D341Med (cell line): ENCODE measurements around the gene PRKN.

Experiments used
- DNase-seq: peaks from one replicate; pipeline ENCODE4 v3.0.0; 2012; ENCODE audit warnings: low spot score

Gene PRKN

DNA sequence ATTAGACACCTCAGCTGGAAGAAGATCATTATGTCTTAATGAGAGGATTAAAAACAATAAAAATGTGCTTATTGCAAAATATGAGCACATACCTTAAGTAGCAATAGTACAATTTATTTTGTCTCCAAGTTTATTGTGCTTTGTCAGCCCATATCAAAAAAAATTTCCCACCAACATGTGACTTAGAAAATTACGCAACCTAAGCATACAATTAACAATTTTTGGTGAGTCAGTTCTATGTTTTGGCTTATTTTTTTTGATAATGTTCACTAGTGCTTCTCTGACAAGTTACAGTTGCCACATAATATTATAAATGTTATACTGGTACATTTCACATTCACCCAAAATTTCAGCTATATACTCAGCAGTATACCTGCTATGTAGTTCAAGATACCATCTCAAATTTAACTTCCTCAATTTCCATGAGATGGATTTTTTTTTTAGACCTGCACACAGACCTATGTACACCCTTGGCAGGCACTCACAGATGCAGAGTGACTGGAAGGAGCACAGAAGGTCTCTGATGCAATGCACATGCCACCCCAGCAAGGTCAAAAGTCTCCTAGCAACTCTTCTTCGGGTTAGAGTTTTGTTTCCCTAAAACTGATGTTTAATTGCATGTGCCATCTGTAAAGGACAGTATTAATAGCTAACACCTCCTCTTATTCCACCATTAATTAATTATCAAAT is 112.4 kb downstream of the PRKN start:
- DNase-seq, result no peak

DNA sequence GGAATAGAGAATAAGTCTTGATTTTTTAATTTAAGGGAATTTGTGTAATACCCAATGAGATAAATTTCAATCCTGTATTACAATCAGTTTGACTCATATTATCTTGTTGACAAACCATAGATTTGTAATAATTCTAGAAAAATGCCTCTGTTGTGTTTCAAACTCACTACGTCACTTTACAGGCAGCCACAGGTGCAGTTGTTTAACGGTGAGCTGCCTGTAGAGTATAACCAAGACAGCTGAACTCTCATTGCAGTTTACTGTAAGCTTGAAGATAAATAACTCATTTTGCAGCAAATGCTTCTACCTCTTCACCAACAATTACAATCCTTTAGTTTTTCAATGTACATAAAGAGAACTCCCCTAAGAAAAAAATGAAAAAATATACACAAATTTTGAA is 114.3 kb downstream of the PRKN start:
- no peak for DNase-seq

DNA sequence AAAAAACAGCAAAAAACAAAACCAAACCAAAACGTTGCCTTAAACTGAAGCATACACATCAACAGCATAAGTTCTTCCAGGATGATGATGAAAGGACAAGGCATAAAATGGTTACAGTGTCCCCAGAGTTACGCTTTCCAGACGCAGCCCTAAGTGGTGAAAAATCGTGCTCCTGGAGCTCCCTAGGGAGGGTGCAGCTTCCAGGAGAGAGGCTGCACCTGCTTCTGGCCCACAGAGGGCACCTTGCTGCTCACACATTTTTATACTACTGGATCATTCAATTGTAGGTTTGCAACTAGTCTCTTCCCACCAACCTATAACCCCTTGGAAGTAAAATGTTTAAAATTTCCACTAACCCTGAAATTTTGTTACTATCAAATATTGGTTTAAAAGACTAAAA is 115.0 kb downstream of the PRKN start:
- DNase-seq, result no peak

DNA sequence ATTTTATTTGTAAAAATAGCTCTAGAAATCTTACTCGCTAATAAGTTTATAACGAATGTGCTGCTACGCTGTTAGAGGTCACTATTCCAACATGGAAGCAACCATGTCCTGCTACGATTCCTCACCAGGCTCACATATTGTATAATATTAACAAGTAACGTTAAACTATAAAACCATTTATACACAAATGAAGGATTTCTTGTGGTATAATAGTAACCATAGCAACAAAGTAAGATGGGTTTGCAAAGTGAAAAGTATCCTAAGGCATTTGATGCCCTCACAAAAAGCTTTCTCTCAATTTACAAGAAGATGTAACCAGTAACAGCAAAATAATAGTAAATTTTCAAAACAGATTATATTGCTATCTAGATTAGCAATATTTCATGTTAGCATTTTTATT is 117.2 kb downstream of the PRKN start:
- no peak for DNase-seq

DNA sequence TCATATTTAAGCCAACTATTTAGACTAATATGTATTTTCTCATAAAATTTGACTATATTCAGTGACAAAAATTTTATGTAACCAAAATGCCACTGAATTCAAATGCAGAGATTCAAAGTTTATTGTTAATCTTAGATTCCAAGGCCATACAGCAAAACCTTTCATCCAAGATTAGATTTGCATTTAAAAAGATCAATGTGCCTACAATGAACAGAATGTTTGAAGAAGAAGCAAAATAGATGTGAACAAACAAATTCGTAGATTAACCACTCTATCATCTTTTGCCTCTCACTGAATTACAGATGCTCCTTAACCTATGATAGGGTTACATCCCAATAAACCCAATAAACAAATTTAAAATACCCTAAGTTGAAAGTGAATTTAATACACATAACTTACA is 121.7 kb downstream of the PRKN start:
- DNase-seq, result no peak

DNA sequence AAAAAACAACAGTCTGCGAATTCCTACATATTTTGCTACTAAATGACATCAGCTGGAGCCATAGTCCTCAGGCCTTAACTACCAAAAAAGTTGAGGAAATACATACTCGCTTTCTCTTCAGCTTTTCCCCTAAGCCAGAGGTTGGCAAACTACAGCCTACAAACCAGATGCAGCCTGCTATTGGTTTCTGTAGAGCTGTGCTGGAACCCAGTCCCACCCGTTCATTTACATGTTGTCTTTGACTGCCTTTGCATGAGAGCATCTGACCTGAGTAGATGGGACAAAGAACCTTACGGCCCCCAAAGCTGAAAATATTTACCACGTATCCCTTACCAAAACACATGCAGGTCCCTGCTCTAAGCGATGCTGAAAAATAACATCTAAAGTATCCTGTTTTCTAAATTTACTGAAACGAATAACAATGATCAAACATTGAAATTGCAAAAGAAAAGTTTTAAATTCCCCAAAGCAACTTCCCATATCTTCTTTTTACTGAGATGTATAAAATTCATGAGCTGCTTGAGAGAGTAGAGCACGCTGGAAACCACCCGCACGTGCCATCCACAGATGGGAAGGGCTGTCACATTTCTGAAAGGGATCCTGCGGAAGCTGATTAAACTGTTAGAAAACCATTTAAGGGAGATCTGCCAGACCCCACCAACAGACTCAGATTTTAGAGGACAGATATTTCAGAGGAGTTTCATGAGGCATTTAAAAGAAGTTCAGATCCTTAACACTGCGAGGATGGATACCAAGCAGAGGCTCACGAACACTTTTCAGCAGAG is 124.1 kb downstream of the PRKN start:
- DNase-seq, result no peak

DNA sequence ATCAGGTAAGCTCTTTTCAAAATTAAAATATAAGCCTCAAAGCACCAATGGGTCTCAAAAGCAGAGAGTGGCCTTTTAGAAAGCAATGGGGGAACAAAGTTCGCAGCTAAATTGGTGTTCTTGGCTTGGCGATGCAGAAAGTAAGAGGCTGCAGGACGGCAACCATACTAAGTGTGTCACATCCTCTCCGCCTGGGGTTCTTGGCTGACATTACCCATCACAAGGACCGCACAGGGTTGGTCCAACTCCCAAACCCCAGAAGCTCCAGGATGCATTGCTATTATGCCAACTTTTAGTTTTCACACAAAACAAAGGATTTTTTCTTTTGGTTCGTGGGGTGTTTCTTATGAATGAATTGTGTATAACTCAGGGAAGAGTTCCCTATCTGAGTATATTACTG is 124.8 kb downstream of the PRKN start:
- DNase-seq, result no peak

DNA sequence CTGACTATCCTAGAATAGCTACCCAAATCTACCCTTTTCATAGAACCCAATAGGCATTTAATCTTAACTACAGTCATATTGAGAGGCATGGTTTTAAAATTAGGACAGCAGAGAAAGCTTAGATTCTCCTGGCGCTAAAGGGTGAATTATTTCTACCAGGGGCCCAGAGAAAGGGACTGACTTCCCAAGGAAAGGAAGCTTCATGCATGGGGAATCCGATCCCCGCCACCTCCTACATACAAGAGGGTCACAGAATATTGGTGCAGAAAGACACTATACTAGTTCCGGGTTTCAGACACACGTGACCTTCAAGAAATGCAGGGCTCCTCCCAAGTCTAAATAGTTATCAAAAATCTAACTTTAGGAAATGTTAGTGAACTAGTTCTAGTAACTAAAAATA is 130.9 kb downstream of the PRKN start:
- DNase-seq, result no peak

DNA sequence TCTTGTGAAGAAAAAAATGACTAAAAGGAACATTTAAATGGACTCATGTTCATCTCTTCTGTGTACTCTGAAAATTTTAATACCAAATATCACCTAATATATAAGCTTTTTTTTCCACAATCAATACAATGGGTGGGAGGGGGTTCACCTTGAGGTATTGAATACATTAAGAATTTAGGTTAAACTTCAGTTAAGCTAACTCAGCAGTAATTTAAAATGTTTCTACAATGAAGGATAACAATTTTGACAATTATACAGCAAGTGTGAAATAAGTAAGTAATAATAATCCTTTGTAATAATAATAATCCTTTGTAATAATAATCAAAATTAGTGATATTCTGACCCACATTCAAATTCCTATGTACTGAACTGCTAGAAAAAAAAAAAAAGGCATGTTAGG is 136.0 kb downstream of the PRKN start:
- DNase-seq, result no peak

DNA sequence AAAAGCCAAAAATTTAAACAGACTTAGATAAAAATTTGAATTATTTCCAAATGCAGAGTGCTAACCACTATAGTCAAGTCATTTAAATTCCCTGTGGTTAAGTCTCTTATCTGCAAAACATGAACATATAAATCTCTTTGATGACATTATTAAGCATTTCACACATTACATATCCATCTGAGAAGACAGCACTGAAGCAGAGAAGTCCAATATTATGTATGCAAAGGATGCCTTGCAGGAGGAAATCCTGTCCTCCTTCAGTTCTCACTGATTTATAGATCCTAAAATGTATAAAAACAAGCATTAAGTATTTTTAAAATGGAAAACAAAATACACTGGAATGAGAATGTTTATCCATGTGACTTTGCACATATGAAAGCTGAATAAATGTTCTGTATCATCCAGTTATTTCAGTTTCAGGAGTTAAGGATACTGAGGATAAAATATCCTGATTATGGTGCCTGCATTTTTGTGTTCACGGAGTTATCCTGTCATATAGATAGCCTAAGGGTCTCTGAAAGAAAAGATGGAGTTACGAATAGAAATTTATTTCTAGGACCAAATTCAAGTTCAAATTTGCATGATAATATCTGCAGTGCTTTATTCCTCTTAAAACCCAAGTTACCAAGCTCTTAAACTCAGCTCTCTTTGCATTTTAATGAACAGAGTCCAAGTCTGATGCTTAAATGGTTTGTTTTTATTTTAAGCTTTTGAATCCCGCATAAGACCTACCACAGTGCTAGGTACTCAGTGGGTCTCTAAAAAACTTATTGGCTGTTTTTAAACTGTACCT is 145.4 kb downstream of the PRKN start:
- DNase-seq, result no peak

DNA sequence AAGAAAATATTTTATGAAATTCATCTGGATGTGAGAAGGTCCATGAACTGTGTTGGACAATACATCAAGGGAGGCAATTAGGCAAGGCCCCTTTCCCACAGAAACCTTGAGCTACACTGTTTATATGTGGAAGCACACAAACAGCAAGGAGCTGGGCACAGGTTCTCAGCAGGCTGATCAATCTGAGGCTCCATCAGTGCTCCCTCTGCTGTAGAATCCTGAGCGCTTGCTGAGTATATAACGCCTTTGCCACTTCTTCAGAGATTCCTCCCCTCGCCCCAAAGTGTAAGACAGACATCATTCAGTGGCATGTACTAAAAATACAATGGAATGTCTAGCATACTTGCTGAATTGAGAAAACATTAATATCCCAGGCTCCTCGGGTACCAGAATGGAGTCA is 146.9 kb downstream of the PRKN start:
- no peak for DNase-seq

DNA sequence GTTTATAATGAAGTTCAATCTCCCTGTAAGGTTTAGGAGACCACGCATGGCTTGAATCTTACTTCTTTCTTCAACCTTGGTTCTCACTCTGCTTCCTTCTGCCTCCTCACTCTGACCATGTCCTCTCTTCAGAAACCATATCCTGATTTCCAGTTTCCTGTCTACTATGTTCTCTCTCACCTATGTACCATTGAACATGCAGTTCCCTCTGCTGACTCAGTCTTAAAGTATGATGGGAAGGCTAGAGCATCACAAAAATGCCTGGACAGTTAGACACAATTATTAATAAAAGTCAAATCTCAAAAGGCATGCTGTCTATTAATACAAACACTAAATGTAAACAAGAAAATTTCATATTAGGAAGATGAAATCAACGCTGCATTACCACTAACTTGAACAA is 151.6 kb downstream of the PRKN start:
- no peak for DNase-seq

DNA sequence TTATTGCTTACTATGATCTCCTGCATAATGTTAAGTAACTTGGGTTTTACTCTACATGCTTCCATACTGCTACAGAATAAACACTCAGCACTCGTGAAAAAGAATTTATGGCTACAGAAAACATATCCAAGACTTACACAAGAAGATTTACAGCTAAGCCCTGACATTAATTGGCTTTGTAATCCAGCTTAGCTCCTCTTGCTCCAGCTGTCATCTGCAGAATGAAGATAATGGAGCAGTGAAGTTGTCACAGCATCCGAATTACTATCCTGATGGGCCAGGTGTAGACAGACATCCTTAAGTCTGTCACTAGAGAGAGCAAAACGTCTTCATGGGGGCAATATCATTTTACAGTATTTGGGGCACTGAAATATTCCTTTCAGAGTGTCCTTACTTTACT is 155.3 kb downstream of the PRKN start:
- peak; percentile 66 for DNase-seq

DNA sequence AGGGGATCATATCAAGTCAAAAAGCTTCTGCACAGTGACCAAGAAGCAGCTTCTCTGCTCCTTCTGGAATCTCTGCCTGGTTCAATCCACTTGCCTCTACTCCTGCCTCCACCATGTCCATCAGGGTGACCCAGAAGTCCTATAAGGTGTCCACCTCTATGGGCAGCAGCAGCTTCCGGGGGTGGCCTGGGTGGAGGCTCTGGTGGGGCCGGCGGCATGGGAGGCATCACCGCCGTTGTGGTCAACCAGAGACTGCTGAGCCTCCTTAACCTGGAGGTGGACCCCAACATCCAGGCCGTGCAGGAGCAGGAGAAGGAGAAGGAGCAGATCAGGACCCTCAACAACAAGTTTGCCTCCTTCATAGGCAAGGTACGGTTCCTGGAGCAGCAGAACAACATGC is 159.3 kb downstream of the PRKN start:
- no peak for DNase-seq

DNA sequence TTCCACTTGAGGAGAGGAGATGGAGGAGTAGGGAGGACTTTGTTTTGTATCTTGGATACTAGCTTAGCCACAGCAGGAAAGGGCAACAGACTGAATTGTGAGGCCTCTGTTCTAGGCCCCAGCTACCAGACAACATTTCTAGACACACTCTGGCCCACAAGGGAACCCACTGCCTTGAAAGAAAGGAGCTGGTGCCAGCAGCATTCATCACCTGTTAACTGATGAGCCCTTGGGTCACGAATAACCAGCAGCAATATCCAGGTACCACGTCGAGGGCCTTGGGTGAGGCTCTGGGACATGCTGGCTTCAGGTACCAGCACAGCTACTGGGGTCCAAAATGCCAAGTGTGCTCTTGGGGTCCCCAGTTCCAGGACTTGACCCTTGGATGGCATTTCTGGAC is 165.5 kb downstream of the PRKN start:
- DNase-seq, result no peak

DNA sequence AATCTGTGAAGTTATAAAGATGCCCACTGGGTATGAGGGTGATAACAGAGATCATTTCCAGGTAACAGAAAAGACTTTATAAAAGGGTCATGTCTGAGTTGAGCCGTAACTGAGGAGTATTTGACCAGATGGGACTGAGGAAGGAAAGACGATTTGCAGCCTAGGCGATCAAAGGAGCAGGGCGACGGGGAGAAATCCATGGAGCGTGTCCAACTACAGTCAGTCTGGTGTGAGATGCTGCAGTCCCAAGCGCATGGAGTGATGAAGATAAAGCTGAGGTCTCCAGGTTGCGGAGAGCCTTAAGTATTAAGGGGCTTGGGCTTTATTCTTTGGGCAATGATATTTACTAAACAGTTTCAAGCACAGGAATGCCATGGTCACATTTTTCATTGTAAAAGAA is 166.7 kb downstream of the PRKN start:
- DNase-seq, result no peak

DNA sequence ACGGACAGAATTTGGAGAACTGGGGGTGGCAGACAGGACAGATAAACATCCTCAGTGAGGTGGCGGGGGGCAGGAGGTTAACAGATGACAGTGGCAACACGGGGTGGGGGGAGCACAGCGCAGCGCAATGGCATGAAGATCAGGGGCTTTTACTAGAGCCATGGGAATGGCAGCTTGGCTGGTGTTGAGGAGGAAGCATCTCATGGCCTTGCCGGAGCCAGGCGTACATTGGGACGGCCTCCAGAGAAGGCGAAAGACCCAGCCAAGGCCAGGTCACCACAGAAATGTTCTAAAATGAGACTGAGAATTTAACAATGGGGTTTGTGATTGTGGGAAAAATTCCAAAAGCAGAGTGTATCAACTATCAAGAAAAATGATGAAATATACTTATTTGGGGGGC is 173.0 kb downstream of the PRKN start:
- no peak for DNase-seq

DNA sequence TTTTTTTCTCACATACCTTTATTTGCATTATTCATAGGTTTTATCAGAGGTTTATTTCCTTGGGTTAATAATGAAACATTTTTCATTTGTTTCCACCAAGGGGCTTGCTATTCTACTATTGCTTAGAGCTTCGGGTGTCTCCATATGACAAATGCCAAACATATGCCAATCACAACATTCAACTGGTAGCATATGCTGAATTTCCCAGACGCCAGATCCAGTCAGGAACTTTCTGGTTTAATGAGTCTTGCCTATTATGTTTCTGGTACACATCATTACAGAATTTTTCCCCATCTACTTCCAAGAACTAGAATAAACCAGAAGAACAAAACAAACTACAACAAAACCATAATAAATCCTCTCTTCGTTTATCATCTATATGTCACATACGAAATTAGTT is 180.7 kb downstream of the PRKN start:
- DNase-seq, result no peak

DNA sequence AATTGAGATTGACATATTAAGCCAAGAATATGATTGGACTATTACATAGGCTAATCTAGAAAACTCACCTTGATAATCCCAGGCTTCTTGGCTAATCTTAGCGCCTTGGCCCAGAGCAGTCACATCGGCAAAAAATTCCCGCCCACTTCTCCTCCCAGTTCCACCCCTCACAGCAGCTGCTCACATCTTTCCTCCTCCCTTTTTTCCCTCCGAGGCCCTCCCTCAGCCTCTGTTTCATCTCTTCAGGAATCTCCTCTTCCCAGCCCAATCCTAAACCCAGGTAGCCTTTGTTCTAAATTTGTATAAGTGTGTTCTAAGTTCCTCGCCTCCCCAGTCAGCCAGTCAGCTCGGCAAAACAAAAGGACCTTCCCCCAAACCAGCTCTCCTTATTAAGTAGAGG is 184.3 kb downstream of the PRKN start:
- no peak for DNase-seq

DNA sequence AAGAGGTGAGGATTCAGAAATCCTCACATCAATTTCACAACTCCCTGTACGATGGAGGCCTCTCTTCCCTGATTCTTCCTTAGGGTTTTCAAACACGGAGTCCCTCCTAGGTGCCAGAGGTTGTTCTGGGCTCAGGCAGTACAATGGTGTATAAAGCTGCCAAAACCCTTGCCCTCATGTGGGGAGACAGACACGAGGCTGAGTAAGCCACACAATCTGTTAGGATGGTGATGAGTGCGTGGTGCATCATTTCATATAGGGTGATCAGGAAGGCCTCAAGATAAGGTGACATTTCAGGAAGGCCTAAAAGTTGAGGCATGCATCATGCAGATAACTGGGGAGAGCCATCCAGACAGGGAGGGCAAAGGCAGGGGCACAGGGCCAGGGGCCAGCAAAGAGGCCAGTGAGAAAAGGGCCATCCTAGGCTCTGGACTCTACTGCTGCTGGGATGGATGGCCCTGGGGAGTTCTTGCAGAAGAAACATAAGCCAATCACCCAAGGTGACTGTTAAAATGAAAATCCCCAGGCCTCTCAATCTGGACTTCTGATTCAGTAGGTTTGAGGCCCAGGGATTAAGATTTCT is 186.5 kb downstream of the PRKN start:
- no peak for DNase-seq

DNA sequence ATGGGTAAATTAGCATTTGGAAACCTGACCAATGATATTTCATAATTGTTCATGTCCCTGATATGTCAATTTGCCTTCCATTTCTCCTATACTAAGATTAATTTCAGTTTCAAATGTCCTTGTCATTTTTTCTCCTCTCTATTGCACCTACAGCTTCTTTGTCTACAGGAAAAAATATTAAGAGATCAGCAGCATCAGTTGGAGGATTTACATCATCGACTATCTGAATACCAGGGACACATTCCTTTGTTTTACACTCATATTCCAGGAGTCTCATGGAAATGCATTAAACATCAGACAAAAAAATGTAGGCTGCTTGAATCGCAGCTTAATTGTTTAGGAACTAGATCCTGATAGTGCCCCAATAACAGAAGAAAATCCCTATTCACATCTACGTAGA is 188.2 kb downstream of the PRKN start:
- DNase-seq, result no peak

DNA sequence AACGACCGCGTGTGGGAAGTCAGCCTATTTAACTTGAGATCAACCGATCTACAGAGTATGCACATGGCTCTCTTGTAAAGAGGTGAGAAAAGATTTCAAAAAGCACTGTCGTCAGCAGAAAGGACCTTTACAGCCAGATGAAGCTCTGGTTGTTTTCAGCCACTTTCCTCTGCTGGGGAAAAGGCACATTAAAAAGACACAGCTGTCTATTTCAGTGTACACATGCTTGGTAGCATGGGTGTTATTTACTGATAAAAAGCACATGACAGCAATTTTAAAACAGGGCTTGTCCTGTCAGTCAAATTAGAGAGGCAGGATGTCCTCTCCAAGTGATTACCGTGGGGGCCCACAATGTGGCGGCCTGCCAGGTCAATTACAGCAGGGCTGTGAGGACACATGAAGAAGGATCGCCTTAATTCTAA is 188.9 kb downstream of the PRKN start:
- DNase-seq, result no peak

DNA sequence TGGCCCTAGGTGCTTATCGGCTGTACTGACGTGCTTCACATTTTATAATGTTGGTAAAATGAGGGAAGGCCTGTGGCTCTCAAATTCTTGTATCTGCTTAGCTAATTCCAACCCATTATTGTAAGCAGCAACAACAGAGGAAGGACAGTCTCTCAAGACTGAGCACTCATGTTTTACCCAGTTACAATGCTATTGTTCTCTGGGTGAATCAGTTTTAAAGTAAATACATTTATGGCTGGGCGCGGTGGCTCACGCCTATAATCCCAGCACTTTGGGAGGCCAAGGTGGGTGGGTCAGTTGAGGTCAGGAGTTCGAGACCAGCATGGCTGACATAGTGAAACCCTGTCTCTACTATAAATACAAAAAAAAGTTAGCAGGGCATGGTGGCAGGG is 194.6 kb downstream of the PRKN start:
- no peak for DNase-seq
